Esophagus squamous epithelium (tissue), 4 donors: ENCODE data around the gene CLOCK.

Source experiments
- POLR2A ChIP-seq, 4 donors: fragments of 450-650 bp; IDR thresholded peaks; one replicate each; pipeline ENCODE4 v1.6.1; 2017; ENCODE audit warnings: antibody characterized with exemption in 4 of 4, mild to moderate bottlenecking in 4 of 4, moderate library complexity in 3 of 4
- TF ChIP-seq, protein P1 (sequence below), 6 experiments: fragments of 450-650 bp in 4 of 6; fragments of 200-600 bp in 2 of 6; sonication (generic) in 2 of 6; IDR thresholded peaks; one replicate each; pipeline ENCODE4 v1.5.1; 2016 to 2019; ENCODE audit warnings: antibody characterized with exemption in 6 of 6, mild to moderate bottlenecking in 4 of 6, moderate library complexity in 4 of 6

DNA sequence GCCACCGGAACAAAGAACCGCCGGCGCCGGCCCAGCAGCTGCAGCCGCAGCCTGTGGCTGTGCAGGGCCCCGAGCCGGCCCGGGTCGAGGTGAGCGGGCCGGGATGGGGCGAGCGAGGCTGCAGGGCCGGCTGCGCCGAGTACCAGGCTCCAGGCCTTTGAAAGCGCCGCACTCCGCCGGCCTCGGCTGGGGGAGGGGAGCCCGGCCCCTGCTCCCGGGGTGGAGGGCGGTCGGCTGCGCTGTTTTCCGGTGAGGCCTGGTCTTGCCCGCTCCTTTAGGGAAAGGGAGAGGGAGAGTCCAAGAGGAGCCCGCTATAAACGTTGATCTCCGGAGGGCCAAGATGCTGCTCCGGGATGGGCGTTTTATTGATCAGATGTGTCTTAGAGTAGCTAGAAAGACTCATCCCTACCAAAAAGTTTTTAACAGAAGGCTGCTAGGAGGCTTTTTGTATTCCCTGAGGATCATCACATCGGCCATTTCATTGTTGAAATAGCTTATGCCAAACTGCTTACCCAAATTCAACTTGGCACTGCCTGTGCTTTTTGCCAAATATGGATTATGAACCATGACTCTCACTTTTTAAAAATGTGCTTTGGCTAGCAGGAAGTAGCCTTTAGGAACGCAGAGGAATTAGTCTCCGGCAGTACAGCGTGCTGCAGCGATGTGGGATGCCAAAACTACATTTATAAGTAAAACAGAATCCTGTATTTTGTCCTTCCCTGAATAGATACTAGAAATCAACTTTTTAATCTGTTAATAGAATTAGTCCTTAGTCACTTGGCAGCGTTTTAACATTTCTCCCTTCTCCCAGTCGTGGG is 150.2 kb downstream of the CLOCK start:
- TF ChIP-seq POLR2A (IDR thresholded peaks at IDR 0.05) = no peak
- TF ChIP-seq, protein P1, sequence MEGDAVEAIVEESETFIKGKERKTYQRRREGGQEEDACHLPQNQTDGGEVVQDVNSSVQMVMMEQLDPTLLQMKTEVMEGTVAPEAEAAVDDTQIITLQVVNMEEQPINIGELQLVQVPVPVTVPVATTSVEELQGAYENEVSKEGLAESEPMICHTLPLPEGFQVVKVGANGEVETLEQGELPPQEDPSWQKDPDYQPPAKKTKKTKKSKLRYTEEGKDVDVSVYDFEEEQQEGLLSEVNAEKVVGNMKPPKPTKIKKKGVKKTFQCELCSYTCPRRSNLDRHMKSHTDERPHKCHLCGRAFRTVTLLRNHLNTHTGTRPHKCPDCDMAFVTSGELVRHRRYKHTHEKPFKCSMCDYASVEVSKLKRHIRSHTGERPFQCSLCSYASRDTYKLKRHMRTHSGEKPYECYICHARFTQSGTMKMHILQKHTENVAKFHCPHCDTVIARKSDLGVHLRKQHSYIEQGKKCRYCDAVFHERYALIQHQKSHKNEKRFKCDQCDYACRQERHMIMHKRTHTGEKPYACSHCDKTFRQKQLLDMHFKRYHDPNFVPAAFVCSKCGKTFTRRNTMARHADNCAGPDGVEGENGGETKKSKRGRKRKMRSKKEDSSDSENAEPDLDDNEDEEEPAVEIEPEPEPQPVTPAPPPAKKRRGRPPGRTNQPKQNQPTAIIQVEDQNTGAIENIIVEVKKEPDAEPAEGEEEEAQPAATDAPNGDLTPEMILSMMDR (IDR thresholded peaks at IDR 0.05) = no peak
